ENCODE measurements around the gene TNP1.

TNP1 gene

GRCh38 chr2:216829533-216829932 is 30.3 kb downstream of the TNP1 start:
- Histone ChIP-seq H3K4me3 (ENCODE audit: low read depth, low read length) (no peak overlapping the region), H3K9me3 (ENCODE audit: control insufficient read depth, insufficient read depth, low read length) (no peaks in the 10 kb centered on the region), H3K9ac (ENCODE audit: low read depth, low read length) (no peak overlapping the region), H3K4me1 (ENCODE audit: control insufficient read depth, insufficient read depth, low read length) (no peaks in the 10 kb centered on the region), H3K36me3 (ENCODE audit: control insufficient read depth, insufficient read depth, low read length) (no peaks in the 10 kb centered on the region), H3K27me3 (ENCODE audit: control insufficient read depth, insufficient read depth, low read length) (peaks cover 2% of the 10 kb centered on the region)

GRCh38 chr2:216827073-216827720 is 32.7 kb downstream of the TNP1 start:
- no peaks in the 10 kb centered on the region for H3K4me1 ChIP-seq (ENCODE audit: control insufficient read depth, insufficient read depth, low read length)
- H3K4me3 ChIP-seq (ENCODE audit: low read depth, low read length) = no peak overlapping the region

GRCh38 chr2:216822470-216822869 is 37.4 kb downstream of the TNP1 start:
- no peaks in the 10 kb centered on the region for H3K36me3 ChIP-seq (ENCODE audit: control insufficient read depth, insufficient read depth, low read length)
- no peak overlapping the region for H3K9ac ChIP-seq (ENCODE audit: low read depth, low read length)
- no peaks in the 10 kb centered on the region for H3K27me3 ChIP-seq (ENCODE audit: control insufficient read depth, insufficient read depth, low read length)
- H3K4me1 ChIP-seq (ENCODE audit: control insufficient read depth, insufficient read depth, low read length) = no peaks in the 10 kb centered on the region
- H3K4me3 ChIP-seq (ENCODE audit: low read depth, low read length) = no peak overlapping the region
- no peaks in the 10 kb centered on the region for H3K9me3 ChIP-seq (ENCODE audit: control insufficient read depth, insufficient read depth, low read length)

More at GRCh38 chr2:216827073-216827720, 32.7 kb downstream of the TNP1 start:
- no peaks in the 10 kb centered on the region for H3K36me3 ChIP-seq (ENCODE audit: control insufficient read depth, insufficient read depth, low read length)
- peaks cover 2% of the 10 kb centered on the region for H3K27me3 ChIP-seq (ENCODE audit: control insufficient read depth, insufficient read depth, low read length)
- no peaks in the 10 kb centered on the region for H3K9me3 ChIP-seq (ENCODE audit: control insufficient read depth, insufficient read depth, low read length)
- no peak overlapping the region for H3K9ac ChIP-seq (ENCODE audit: low read depth, low read length)

- Histone ChIP-seq H3K9ac (ENCODE audit: low read depth, low read length) (no peak overlapping the region), H3K36me3 (ENCODE audit: control insufficient read depth, insufficient read depth, low read length) (no peaks in the 10 kb centered on the region), H3K4me1 (ENCODE audit: control insufficient read depth, insufficient read depth, low read length) (no peaks in the 10 kb centered on the region), H3K4me3 (ENCODE audit: low read depth, low read length) (no peak overlapping the region), H3K27me3 (ENCODE audit: control insufficient read depth, insufficient read depth, low read length) (no peaks in the 10 kb centered on the region), H3K9me3 (ENCODE audit: control insufficient read depth, insufficient read depth, low read length) (no peaks in the 10 kb centered on the region)
Measured at GRCh38 chr2:216820709-216821108, 39.2 kb downstream of the TNP1 start.

- H3K4me3 ChIP-seq (ENCODE audit: low read depth, low read length) = no peak overlapping the region
- H3K36me3 ChIP-seq (ENCODE audit: control insufficient read depth, insufficient read depth, low read length) = no peaks in the 10 kb centered on the region
- no peaks in the 10 kb centered on the region for H3K4me1 ChIP-seq (ENCODE audit: control insufficient read depth, insufficient read depth, low read length)
- H3K27me3 ChIP-seq (ENCODE audit: control insufficient read depth, insufficient read depth, low read length) = no peaks in the 10 kb centered on the region
- no peak overlapping the region for H3K9ac ChIP-seq (ENCODE audit: low read depth, low read length)
- H3K9me3 ChIP-seq (ENCODE audit: control insufficient read depth, insufficient read depth, low read length) = no peaks in the 10 kb centered on the region
Measured at GRCh38 chr2:216819766-216820165, 40.1 kb downstream of the TNP1 start.

GRCh38 chr2:216819055-216819454 is 40.8 kb downstream of the TNP1 start:
- H3K9ac ChIP-seq (ENCODE audit: low read depth, low read length) = no peak overlapping the region
- no peaks in the 10 kb centered on the region for H3K36me3 ChIP-seq (ENCODE audit: control insufficient read depth, insufficient read depth, low read length)
- H3K4me3 ChIP-seq (ENCODE audit: low read depth, low read length) = no peak overlapping the region
- no peaks in the 10 kb centered on the region for H3K4me1 ChIP-seq (ENCODE audit: control insufficient read depth, insufficient read depth, low read length)
- H3K9me3 ChIP-seq (ENCODE audit: control insufficient read depth, insufficient read depth, low read length) = no peaks in the 10 kb centered on the region
- no peaks in the 10 kb centered on the region for H3K27me3 ChIP-seq (ENCODE audit: control insufficient read depth, insufficient read depth, low read length)

GRCh38 chr2:216810399-216811160 is 49.3 kb downstream of the TNP1 start:
- no peak overlapping the region for H3K9ac ChIP-seq (ENCODE audit: low read depth, low read length)

More at GRCh38 chr2:216810399-216811160, 49.3 kb downstream of the TNP1 start:
- Histone ChIP-seq H3K9me3 (ENCODE audit: control insufficient read depth, insufficient read depth, low read length) (no peaks in the 10 kb centered on the region), H3K27me3 (ENCODE audit: control insufficient read depth, insufficient read depth, low read length) (no peaks in the 10 kb centered on the region), H3K4me3 (ENCODE audit: low read depth, low read length) (no peak overlapping the region), H3K4me1 (ENCODE audit: control insufficient read depth, insufficient read depth, low read length) (no peaks in the 10 kb centered on the region), H3K36me3 (ENCODE audit: control insufficient read depth, insufficient read depth, low read length) (no peaks in the 10 kb centered on the region)

All from iPS-15b (cell line).